Heart right ventricle (tissue), 16 donors: Measurements from ENCODE around the gene TRAF7. TPM values are rescaled to one million over a fixed set of nuclear protein-coding genes. Genes with fewer than 3 reads are reported as not detected.

ENCODE experiments used
- ATAC-seq, 8 donors: fragments of 200-7000 bp; cut with Tn5 transposase; one replicate each; pipeline ENCODE4 v1.9.1; 2020; ENCODE audit warnings: mild to moderate bottlenecking in 8 of 8, moderate library complexity in 8 of 8, moderate number of reproducible peaks in 1 of 8
- DNase-seq, 2 donors: peaks; one replicate each; pipeline ENCODE4 v3.0.0-alpha.2; 2020
- H3K27ac ChIP-seq, 10 donors: fragments of 200-600 bp; sonication (generic) in 2 of 10; one replicate each; pipeline versions ENCODE4 v1.5.0 to v1.8.0; 2020 to 2022; ENCODE audit warnings: mild to moderate bottlenecking in 3 of 10
- H3K27me3 ChIP-seq, 7 donors: fragments of 200-600 bp; one replicate each; pipeline ENCODE4 v1.8.0; 2021 to 2022; ENCODE audit warnings: mild to moderate bottlenecking in 2 of 7
- H3K36me3 ChIP-seq, 9 donors: fragments of 200-600 bp; sonication (generic) in 1 of 9; one replicate each; pipeline versions ENCODE4 v1.5.0 to v1.8.0; 2020 to 2022; ENCODE audit warnings: mild to moderate bottlenecking in 2 of 9
- H3K4me1 ChIP-seq, 9 donors: fragments of 200-600 bp; sonication (generic) in 1 of 9; one replicate each; pipeline versions ENCODE4 v1.5.0 to v1.8.0; 2020 to 2022; ENCODE audit warnings: mild to moderate bottlenecking in 4 of 9
- H3K4me3 ChIP-seq, 10 donors: fragments of 200-600 bp; sonication (generic) in 2 of 10; one replicate each; pipeline versions ENCODE4 v1.5.0 to v1.8.0; 2020 to 2022; ENCODE audit warnings: mild to moderate bottlenecking in 7 of 10, moderate library complexity in 2 of 10
- H3K9me3 ChIP-seq, 11 donors: fragments of 200-600 bp in 10 of 11; sonication (generic) in 2 of 11; one replicate each; pipeline versions ENCODE4 v1.5.0 to v1.8.0; 2013 to 2022; ENCODE audit warnings: mild to moderate bottlenecking in 2 of 11, control low read depth in 1 of 11, moderate library complexity in 1 of 11
- WGBS, 2 donors: extraction: QIAGEN DNeasy Blood & Tissue Kit; methylation state at CpG; one replicate each; pipeline ENCODE4 v1.1.7; 2013; ENCODE audit warnings: inconsistent platforms in 1 of 2; 5-methylcytosine and 5-hydroxymethylcytosine counted together
- intact Hi-C, 10 donors: fragments of 100-400 bp; cut with DNase I; formaldehyde crosslinking; loops; one replicate each; pipeline versions ENCODE4 v1.11.1 to v1.14.2; 2022
- polyA plus RNA-seq, 2 donors: library from polyadenylated mRNA; stranded (reverse); fragments of 200-250 nt; gene quantifications; one replicate each; pipeline ENCODE4 v1.2.3, GENCODE V29; 2013
- total RNA-seq, 10 donors: library from RNA; stranded (reverse); fragmentation: NEBNext Ultra II Directional in 3 of 10; extraction: Animal tissue kit (Norgen Biotek cat#: 25700) in 3 of 10; gene quantifications; one replicate each; pipeline versions ENCODE4 v1.2.1 to v1.2.4, GENCODE V29; 2021 to 2023
- TF ChIP-seq, protein P1 (sequence below), 9 donors: fragments of 200-600 bp; sonication (generic) in 2 of 9; IDR thresholded peaks; one replicate each; pipeline versions ENCODE4 v1.5.0 to v1.8.0; 2021 to 2022; ENCODE audit warnings: antibody characterized with exemption in 9 of 9, mild to moderate bottlenecking in 5 of 9, moderate library complexity in 1 of 9
- donor health status: Arrhythmogenic right ventricular cardiomyopathy.
- donor health status: ischemic (EF 13 %, LVEDD 7.1; RV severe dilation, severe dysfunction).
- donor health status: healthy with polysubstance abuse.
- donor health status: DM: no; HTN: yes; CAD: no.
- donor health status: DM: no; HTN: no; CAD: no.
- donor health status: ischemic (EF 25% LVEDD 6.9; RV normal size, moderate dysfunction).
- donor health status: ischemic (EF 25% LVEDD 5.7; RV mildly dilated, moderate dysfunction).
- donor health status: healthy.
- donor health status: DM: yes; HTN: yes; CAD: no.
- donor health status: Ischemic cardiomyopathy.
- donor health status: ischemic (EF 35%, LVEDD 5.7; RV mildly dilated, moderate dysfunction).
- donor health status: nonischemic (EF 11% LVEDD 7.7; RV severe dilation, severe dysfunction).
- donor health status: DM: yes; HTN: yes; CAD: no.
- donor health status: PGD.
- donor health status: ischemic (EF 29% LVEDD 5.4; RV normal size, mild dysfunction).
- donor health status: nonischemic (EF 23%, LVEDD 6.1; RV moderate dilation, normal function).

The TRAF7 gene
- total and polyA plus RNA-seq, 12 donors: 14.6 to 44.9 (median 23.8) TPM

DNA sequence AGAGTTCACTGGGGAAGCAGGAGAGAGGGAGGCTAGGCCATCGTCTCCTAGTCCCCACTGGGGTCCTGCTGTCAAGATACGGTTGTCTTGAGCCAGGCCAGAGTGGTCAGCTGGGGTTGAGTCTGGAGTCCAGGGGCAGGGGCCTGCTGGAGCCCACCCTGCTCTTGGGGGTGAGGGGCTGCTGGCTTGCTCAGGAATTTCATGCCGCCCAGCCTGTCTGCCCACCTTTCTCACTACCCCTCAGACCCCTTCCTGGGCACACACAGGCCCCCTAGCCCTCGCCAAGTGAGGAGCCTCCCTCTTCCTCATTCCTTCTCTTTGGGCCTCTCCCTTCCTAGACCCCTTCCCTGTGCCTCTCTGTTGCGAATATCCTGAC lies 1.3 kb downstream of the TRAF7 start:
- DNase-seq (no peak), ATAC-seq (no peak)
- H3K9me3 ChIP-seq: no peaks in the 10 kb centered on the region
- WGBS, 2 donors: 73 to 89% methylated on average over 4 to 5 of the region's 5 CpGs
- peak overlapping the region in 3 of 10 donors; percentile 69 to 89 (median 84) for H3K27ac ChIP-seq
- intact Hi-C loops: loop anchor here in 3 of 10 donors (5.0 to 10.0 kb wide), 3 partner anchors 50 to 348 kb away; partner anchors contain the start of genes ECI1 (in 1 of the 3) and MLST8 (in 1 of the 3)
- H3K27me3 ChIP-seq: no peaks in the 10 kb centered on the region
- TF ChIP-seq, protein P1, sequence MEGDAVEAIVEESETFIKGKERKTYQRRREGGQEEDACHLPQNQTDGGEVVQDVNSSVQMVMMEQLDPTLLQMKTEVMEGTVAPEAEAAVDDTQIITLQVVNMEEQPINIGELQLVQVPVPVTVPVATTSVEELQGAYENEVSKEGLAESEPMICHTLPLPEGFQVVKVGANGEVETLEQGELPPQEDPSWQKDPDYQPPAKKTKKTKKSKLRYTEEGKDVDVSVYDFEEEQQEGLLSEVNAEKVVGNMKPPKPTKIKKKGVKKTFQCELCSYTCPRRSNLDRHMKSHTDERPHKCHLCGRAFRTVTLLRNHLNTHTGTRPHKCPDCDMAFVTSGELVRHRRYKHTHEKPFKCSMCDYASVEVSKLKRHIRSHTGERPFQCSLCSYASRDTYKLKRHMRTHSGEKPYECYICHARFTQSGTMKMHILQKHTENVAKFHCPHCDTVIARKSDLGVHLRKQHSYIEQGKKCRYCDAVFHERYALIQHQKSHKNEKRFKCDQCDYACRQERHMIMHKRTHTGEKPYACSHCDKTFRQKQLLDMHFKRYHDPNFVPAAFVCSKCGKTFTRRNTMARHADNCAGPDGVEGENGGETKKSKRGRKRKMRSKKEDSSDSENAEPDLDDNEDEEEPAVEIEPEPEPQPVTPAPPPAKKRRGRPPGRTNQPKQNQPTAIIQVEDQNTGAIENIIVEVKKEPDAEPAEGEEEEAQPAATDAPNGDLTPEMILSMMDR (IDR thresholded peaks at IDR 0.05): no peak
- H3K36me3 ChIP-seq: peaks cover 0 to 22% (median 0%) of the 10 kb centered on the region in 9 donors
- peak overlapping the region in 7 of 10 donors; percentile 68 to 92 (median 85) for H3K4me3 ChIP-seq
- H3K4me1 ChIP-seq: peaks cover 35 to 84% (median 71%) of the 10 kb centered on the region in 9 donors

DNA sequence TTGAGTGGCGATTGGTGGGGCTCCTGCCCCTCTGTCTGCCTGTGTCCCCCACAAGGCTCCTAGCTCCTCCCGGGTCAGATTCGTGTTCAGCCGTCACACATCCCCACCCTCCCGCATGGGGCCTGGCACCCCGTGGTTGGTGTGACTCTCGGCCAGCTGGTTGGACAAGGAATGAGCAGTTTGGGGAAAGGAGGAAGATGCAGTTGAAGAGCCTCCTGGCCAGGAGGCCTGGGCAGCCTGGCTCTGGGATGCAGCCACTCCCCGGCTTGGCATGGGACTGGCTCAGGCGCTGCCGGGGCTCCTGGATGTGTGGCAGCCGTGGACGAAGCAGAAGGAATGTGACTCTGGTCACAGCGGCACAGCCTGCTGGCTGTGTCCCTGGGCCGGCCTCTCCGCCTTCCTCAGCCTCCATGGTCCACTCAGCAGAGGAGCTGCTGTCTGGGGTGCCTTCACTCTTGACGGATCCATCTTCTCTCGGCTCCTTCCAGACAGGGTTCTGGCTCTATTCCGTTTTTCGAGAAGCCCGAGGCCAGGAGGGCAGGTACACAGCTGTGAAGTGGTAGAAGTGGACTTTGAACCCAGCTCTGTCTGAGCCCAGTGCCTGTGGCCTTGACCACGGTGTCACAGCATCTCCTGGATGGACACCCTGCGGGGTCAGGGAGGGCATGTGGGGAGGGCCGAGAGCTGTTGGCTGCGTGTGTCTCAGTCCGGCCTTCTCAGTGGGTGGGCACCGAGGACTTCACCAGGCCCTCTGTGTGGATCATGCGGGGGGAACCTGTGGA lies 2.1 kb downstream of the TRAF7 start:
- H3K4me3 ChIP-seq: peak overlapping the region in 2 of 10 donors; percentile 77 to 86
- peaks cover 28 to 79% (median 62%) of the 10 kb centered on the region in 9 donors for H3K4me1 ChIP-seq
- H3K27me3 ChIP-seq: no peaks in the 10 kb centered on the region
- TF ChIP-seq, protein P1 (IDR thresholded peaks at IDR 0.05): no peak
- H3K9me3 ChIP-seq: no peaks in the 10 kb centered on the region
- peaks cover 0 to 14% (median 0%) of the 10 kb centered on the region in 9 donors for H3K36me3 ChIP-seq
- ATAC-seq: no peak
- DNase-seq: no peak
- WGBS, 2 donors: 84 to 90% methylated on average over 27 of the region's 27 CpGs
- intact Hi-C loops: loop anchor here in 3 of 10 donors (5.0 to 10.0 kb wide), 3 partner anchors 50 to 347 kb away; partner anchors contain the start of genes ECI1 (in 1 of the 3) and MLST8 (in 1 of the 3)
- H3K27ac ChIP-seq: peak overlapping the region in 1 of 10 donors; percentile 89

DNA sequence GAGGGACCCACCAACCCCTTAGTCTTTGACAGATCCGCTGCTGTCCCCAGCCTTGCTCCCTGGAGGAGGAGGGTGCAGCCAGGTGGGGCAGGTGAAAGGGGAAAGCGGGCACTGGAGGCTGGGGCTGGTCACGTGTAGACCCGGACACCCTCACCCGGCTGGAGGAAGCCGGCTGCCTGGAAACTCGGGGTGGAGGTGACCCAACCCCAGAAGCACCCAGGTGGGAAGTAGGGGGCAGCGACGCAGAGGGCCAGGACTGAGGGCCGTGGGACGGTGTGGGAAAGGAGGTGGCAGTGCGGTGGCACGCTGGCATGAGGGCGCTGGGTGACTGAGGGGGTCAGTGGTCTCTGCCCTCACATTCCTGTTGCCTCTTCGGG lies 2.7 kb downstream of the TRAF7 start:
- Histone ChIP-seq H3K9me3 (no peaks in the 10 kb centered on the region), H3K27me3 (no peaks in the 10 kb centered on the region), H3K36me3 (peaks cover 0 to 11% (median 0%) of the 10 kb centered on the region in 9 donors), H3K27ac (peak overlapping the region in 2 of 10 donors; percentile 25 to 51), H3K4me3 (no peak overlapping the region), H3K4me1 (peaks cover 22 to 73% (median 56%) of the 10 kb centered on the region in 9 donors)
- intact Hi-C loops: loop anchor here in 3 of 10 donors (5.0 to 10.0 kb wide), 3 partner anchors 49 to 347 kb away; partner anchors contain the start of genes ECI1 (in 1 of the 3) and MLST8 (in 1 of the 3)
- TF ChIP-seq, protein P1 (IDR thresholded peaks at IDR 0.05): no peak
- ATAC-seq (no peak), DNase-seq (no peak)
- WGBS, 2 donors: 86 to 90% methylated on average over 15 of the region's 15 CpGs

DNA sequence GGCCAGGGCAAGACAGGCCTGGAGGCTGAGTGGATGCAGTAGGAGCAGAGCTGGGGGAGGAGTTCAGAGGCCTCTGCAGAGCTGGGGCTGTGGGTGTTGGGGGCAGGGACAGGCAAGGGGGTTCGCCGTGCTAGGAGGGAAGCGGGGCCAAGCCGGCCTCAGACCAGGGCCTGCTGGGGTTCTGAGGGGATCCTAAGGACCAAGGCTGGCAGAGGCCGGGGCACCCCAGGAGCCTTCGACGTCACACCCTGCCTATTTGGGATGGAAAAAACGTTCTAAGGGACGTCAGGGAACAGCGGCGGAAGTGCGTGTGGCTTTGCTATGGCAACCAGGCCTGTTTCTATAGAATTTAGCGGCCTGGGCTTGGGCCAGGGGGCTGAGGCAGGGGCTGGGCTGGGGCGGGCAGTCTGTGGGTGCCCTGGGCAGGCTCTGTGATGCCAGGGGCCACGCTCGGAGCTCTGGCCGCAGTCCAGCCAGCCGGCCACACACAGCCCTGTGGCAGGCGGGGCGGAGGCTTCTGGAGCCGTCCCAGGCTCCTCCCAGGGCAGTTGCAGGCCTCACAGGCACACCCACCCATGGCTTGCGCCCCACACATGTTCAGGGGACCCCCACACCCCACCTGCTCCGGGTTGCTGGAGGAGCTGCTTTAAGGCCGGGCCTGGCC lies 3.7 kb downstream of the TRAF7 start:
- Histone ChIP-seq H3K27me3 (no peaks in the 10 kb centered on the region), H3K36me3 (peaks cover 0 to 11% (median 0%) of the 10 kb centered on the region in 9 donors), H3K4me1 (peaks cover 12 to 62% (median 46%) of the 10 kb centered on the region in 9 donors), H3K27ac (peak overlapping the region in 7 of 10 donors; percentile 25 to 67 (median 45)), H3K9me3 (no peaks in the 10 kb centered on the region), H3K4me3 (peak overlapping the region in 7 of 10 donors; percentile 0 to 38 (median 17))
- intact Hi-C loops: loop anchor here in 3 of 10 donors (5.0 to 10.0 kb wide), 3 partner anchors 48 to 345 kb away; partner anchors contain the start of genes ECI1 (in 1 of the 3) and MLST8 (in 1 of the 3)
- DNase-seq: peak; percentile 52 to 65
- ATAC-seq: no peak
- 70 to 74% methylated on average over 24 of the region's 24 CpGs for WGBS, 2 donors
- TF ChIP-seq, protein P1 (IDR thresholded peaks at IDR 0.05): no peak
